Esophagus squamous epithelium (tissue), 4 donors: ENCODE measurements around the gene NCEH1.

Experiments used
- CTCF ChIP-seq, 6 experiments: fragments of 450-650 bp in 4 of 6; fragments of 200-600 bp in 2 of 6; sonication (generic) in 2 of 6; IDR thresholded peaks; one replicate each; pipeline ENCODE4 v1.5.1; 2016 to 2019; ENCODE audit warnings: antibody characterized with exemption in 6 of 6, mild to moderate bottlenecking in 4 of 6, moderate library complexity in 4 of 6
- POLR2A ChIP-seq, 4 donors: fragments of 450-650 bp; IDR thresholded peaks; one replicate each; pipeline ENCODE4 v1.6.1; 2017; ENCODE audit warnings: antibody characterized with exemption in 4 of 4, mild to moderate bottlenecking in 4 of 4, moderate library complexity in 3 of 4

DNA sequence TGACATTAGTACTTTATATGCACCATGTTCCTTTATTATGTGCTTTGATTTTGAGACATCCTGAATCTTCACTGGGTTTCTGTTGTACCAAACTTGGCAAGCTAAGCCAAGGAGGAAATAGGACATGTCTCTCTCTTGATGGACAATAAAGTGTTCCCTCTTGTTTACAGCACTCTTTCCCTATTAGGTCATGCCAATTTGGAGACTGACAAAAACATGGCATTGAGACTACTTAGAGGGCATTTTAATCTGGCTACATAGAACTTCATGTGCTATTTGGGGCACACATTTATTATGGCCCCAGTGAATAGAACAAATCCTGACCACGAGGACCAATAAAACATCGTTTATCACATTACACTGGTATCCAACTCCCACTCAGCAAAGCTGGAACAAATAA is 102.3 kb downstream of the NCEH1 start:
- TF ChIP-seq POLR2A (IDR thresholded peaks at IDR 0.05) (no peak), CTCF (IDR thresholded peaks at IDR 0.05) (no peak)
